ENCODE data around the gene LY6G5C.
A peak's percentile ranks its signal among the peaks of the same experiment; 100 is the strongest.

LY6G5C gene

GRCh38 chr6:31680226-31681134 is at the start of gene LY6G5C:
Gene LY6G5C, minus strand, starts transcription at chr6:31681067. Its CDS starts 694 bp downstream, at chr6:31680373.
- peak; percentile 49 for DNase-seq (ENCODE audit: low read depth)

- peak; percentile 33 for DNase-seq (ENCODE audit: low read depth)
These were observed 49.2 kb upstream of the LY6G5C start for GRCh38 chr6:31729979-31730630.

- DNase-seq (ENCODE audit: low read depth): peak; percentile 71
These were observed 48.7 kb upstream of the LY6G5C start for GRCh38 chr6:31729515-31729978.

- no peak for DNase-seq (ENCODE audit: low read depth)
These were observed 48.1 kb upstream of the LY6G5C start, which contains the start of gene DDAH2 for GRCh38 chr6:31728767-31729514. Gene DDAH2, minus strand, starts transcription at chr6:31729299. Its CDS starts 138 bp downstream, at chr6:31729161.

- no peak for DNase-seq (ENCODE audit: low read depth)
These were observed 47.1 kb upstream of the LY6G5C start for GRCh38 chr6:31727717-31728671.

GRCh38 chr6:31727034-31727716 is 46.3 kb upstream of the LY6G5C start:
- no peak for DNase-seq (ENCODE audit: low read depth)

- DNase-seq (ENCODE audit: low read depth): no peak
These were observed 44.9 kb upstream of the LY6G5C start for GRCh38 chr6:31725502-31726350.

- DNase-seq (ENCODE audit: low read depth): no peak
These were observed 43.3 kb upstream of the LY6G5C start for GRCh38 chr6:31723980-31724691.

GRCh38 chr6:31723245-31723979 is 42.5 kb upstream of the LY6G5C start, which contains the start of gene MPIG6B:
Gene MPIG6B, plus strand, starts transcription at chr6:31723373. Its CDS starts 11 bp downstream, at chr6:31723384.
- no peak for DNase-seq (ENCODE audit: low read depth)

GRCh38 chr6:31722173-31722572 is 41.3 kb upstream of the LY6G5C start:
- no peak for DNase-seq (ENCODE audit: low read depth)

GRCh38 chr6:31721351-31722020 is 40.6 kb upstream of the LY6G5C start, which contains the start of gene LY6G6C:
Gene LY6G6C, minus strand, starts transcription at chr6:31721746. Its CDS starts 67 bp downstream, at chr6:31721679.
- no peak for DNase-seq (ENCODE audit: low read depth)

GRCh38 chr6:31720196-31720770 is 39.4 kb upstream of the LY6G5C start:
- DNase-seq (ENCODE audit: low read depth): no peak

- no peak for DNase-seq (ENCODE audit: low read depth)
These were observed 38.1 kb upstream of the LY6G5C start for GRCh38 chr6:31719001-31719400.

- DNase-seq (ENCODE audit: low read depth): no peak
These were observed 37.4 kb upstream of the LY6G5C start for GRCh38 chr6:31718265-31718664.

- no peak for DNase-seq (ENCODE audit: low read depth)
These were observed 36.8 kb upstream of the LY6G5C start for GRCh38 chr6:31717499-31718222.
